ENCODE results near the gene UGT2B11. TPM values are rescaled to one million over a fixed set of nuclear protein-coding genes. Genes with fewer than 3 reads are reported as not detected.

UGT2B11 gene
- total RNA-seq = not detected in 2 replicates

DNA sequence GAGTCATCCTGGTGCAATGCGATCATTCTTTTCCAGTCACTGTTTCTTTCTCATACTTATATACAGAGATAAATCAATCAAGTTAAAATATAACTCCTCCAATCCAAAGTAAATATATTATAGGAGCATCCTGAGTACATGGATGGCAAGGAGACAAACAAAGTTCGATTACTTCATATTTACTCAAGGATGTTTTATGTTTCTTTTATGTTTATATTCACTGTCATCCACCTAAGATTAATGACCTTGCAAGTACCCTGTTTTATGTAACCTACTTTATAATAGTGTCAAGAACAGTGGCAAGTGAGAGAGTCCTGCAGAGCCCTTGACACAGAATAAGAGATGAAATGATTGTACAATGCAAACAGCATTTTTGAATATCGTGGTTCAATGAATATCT lies at the start of gene UGT2B11:
Gene UGT2B11 (minus strand): TSS at position 33 of the 400 bp plus-strand sequence. CDS start 26 bp downstream, at position 7.

Other genes starting within 250 kb of the UGT2B11 start
- gene UGT2B7, start 118.3 kb downstream of the UGT2B11 start, total RNA-seq = 0.21 and 27.7 TPM in 2 replicates
- not detected in 2 replicates for gene UGT2B28, start 65.7 kb upstream of the UGT2B11 start, total RNA-seq